ENCODE measurements around the gene RNF207. TPM values are rescaled to one million over a fixed set of nuclear protein-coding genes. Genes with fewer than 3 reads are reported as not detected.

RNF207 gene
- total and polyA plus RNA-seq, 10 of the 15 experiments (the other 5 are each of a cell fraction or from before 2014, with no cell fraction given) = 1.7 to 36.4 (median 13.1) TPM

GRCh38 chr1:6199298-6200187 is 6.4 kb upstream of the RNF207 start, which contains the start of gene RPL22 (continued):
- TF ChIP-seq, protein P1, sequence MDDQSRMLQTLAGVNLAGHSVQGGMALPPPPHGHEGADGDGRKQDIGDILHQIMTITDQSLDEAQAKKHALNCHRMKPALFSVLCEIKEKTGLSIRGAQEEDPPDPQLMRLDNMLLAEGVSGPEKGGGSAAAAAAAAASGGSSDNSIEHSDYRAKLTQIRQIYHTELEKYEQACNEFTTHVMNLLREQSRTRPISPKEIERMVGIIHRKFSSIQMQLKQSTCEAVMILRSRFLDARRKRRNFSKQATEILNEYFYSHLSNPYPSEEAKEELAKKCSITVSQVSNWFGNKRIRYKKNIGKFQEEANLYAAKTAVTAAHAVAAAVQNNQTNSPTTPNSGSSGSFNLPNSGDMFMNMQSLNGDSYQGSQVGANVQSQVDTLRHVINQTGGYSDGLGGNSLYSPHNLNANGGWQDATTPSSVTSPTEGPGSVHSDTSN (IDR thresholded peaks at IDR 0.05; ENCODE audit: insufficient replicate concordance, low read depth, low read length) = peak; percentile 59
- TF ChIP-seq CBX5 (IDR thresholded peaks at IDR 0.05; ENCODE audit: low read depth) (peak; percentile 10; the same call in 1 of the 2 replicates), IRF5 (IDR thresholded peaks at IDR 0.05; ENCODE audit: borderline replicate concordance) (no peak), SUZ12 (IDR thresholded peaks at IDR 0.05; ENCODE audit: unreplicated experiment) (no peak), RELB (IDR thresholded peaks at IDR 0.05; ENCODE audit: low read depth) (peak; percentile 100), ATF7 (IDR thresholded peaks at IDR 0.05; ENCODE audit: low read depth) (peak; percentile 99), E2F8 (IDR thresholded peaks at IDR 0.05; ENCODE audit: low read depth, partially characterized antibody) (peak; percentile 69), GABPA (IDR thresholded peaks at IDR 0.05; ENCODE audit: low read depth) (no peak), IKZF1 (conservative IDR thresholded peaks at IDR 0.05) (peak; percentile 93), CTCF (IDR thresholded peaks at IDR 0.05 in 2 of 3, conservative IDR thresholded peaks at IDR 0.05 in 1 of 3; ENCODE audit: control insufficient read depth in 2 of 3, extremely low read depth in 1 of 3, insufficient read depth in 1 of 3, low read depth in 3 of 3, low read length in 3 of 3) (no peak), TBL1XR1 (IDR thresholded peaks at IDR 0.05; ENCODE audit: low read depth, low read length) (no peak; the same call in 1 of the 2 replicates)
- TF ChIP-seq, protein P2, sequence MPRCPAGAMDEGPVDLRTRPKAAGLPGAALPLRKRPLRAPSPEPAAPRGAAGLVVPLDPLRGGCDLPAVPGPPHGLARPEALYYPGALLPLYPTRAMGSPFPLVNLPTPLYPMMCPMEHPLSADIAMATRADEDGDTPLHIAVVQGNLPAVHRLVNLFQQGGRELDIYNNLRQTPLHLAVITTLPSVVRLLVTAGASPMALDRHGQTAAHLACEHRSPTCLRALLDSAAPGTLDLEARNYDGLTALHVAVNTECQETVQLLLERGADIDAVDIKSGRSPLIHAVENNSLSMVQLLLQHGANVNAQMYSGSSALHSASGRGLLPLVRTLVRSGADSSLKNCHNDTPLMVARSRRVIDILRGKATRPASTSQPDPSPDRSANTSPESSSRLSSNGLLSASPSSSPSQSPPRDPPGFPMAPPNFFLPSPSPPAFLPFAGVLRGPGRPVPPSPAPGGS (IDR thresholded peaks at IDR 0.05; ENCODE audit: borderline replicate concordance, insufficient read depth, low read depth, low read length, poor library complexity, severe bottlenecking) = no peak

Measured in GM12878 (cell line).